CD14-positive monocyte (primary cell): ENCODE data around the gene ABCG4. TPM values are rescaled to one million over a fixed set of nuclear protein-coding genes. Genes with fewer than 3 reads are reported as not detected.

Experiments
- DNase-seq, 3 donors: peaks; one replicate each; pipeline ENCODE4 v3.0.0-alpha.2; 2011 to 2022
- H2AFZ ChIP-seq: 2 replicates; pipeline ENCODE4 v1.6.0; 2012; ENCODE audit warnings: mild to moderate bottlenecking, low read depth, low read length, inconsistent platforms; ENCODE audit not compliant: insufficient read depth, poor library complexity, severe bottlenecking
- H3K27ac ChIP-seq, 2 donors: 1 replicate in 1 of 2; 2 replicates in 1 of 2; pipeline ENCODE4 v1.5.1; 2012 to 2013; ENCODE audit warnings: low read length in 2 of 2, control low read depth in 1 of 2, inconsistent platforms in 1 of 2, low read depth in 1 of 2, mild to moderate bottlenecking in 1 of 2
- H3K27me3 ChIP-seq, 2 donors: one replicate each; pipeline versions ENCODE4 v1.6.0 to v1.6.1; 2011 to 2013; ENCODE audit warnings: low read length in 2 of 2; ENCODE audit not compliant: control insufficient read depth in 2 of 2, insufficient read depth in 2 of 2
- H3K36me3 ChIP-seq, 2 donors: replicated peaks in 1 of 2; 1 replicate in 1 of 2; 2 replicates in 1 of 2; pipeline versions ENCODE4 v1.5.1 to v1.6.1; 2012 to 2013; ENCODE audit warnings: low read length in 2 of 2, control low read depth in 1 of 2, inconsistent platforms in 1 of 2, mild to moderate bottlenecking in 1 of 2; ENCODE audit not compliant: insufficient read depth in 2 of 2, control insufficient read depth in 1 of 2
- H3K4me1 ChIP-seq, 2 donors: 1 replicate in 1 of 2; 2 replicates in 1 of 2; pipeline versions ENCODE4 v1.5.1 to v1.6.1; 2012 to 2013; ENCODE audit warnings: low read length in 2 of 2, control low read depth in 1 of 2, inconsistent platforms in 1 of 2, mild to moderate bottlenecking in 1 of 2, moderate library complexity in 1 of 2; ENCODE audit not compliant: insufficient read depth in 2 of 2, control insufficient read depth in 1 of 2
- H3K4me2 ChIP-seq: replicated peaks from 2 replicates; pipeline ENCODE3; 2012; ENCODE audit warnings: low read length, moderate library complexity, mild to moderate bottlenecking; ENCODE audit not compliant: poor library complexity, severe bottlenecking; ENCODE audit errors: extremely low read depth
- H3K4me3 ChIP-seq, 3 experiments: fragments of 200-600 bp in 1 of 3; sonication (generic) in 1 of 3; replicated peaks in 1 of 3; 1 replicate in 2 of 3; 2 replicates in 1 of 3; pipeline ENCODE4 v1.5.1; 2011 to 2013; ENCODE audit warnings: low read length in 3 of 3, mild to moderate bottlenecking in 3 of 3, control low read depth in 2 of 3, low read depth in 2 of 3, inconsistent platforms in 1 of 3, moderate library complexity in 1 of 3
- H3K79me2 ChIP-seq: 2 replicates; pipeline ENCODE4 v1.6.0; 2012; ENCODE audit warnings: mild to moderate bottlenecking, control low read depth, inconsistent platforms, low read length, moderate library complexity; ENCODE audit not compliant: insufficient read depth
- H3K9ac ChIP-seq: 2 replicates; pipeline ENCODE4 v1.6.0; 2017; ENCODE audit warnings: low read length, mild to moderate bottlenecking; ENCODE audit not compliant: insufficient read depth, poor library complexity, severe bottlenecking
- H3K9me3 ChIP-seq, 2 donors: replicated peaks in 1 of 2; 1 replicate in 1 of 2; 2 replicates in 1 of 2; pipeline versions ENCODE4 v1.5.1 to v1.6.1; 2012 to 2013; ENCODE audit warnings: low read length in 2 of 2, control low read depth in 1 of 2; ENCODE audit not compliant: control insufficient read depth in 1 of 2, insufficient read depth in 1 of 2
- H4K20me1 ChIP-seq: 2 replicates; pipeline ENCODE4 v1.6.0; 2012; ENCODE audit warnings: mild to moderate bottlenecking, low read length, control low read depth, moderate library complexity; ENCODE audit not compliant: insufficient read depth
- H3K27ac Mint-ChIP-seq, 7 donors: one replicate each; pipeline ENCODE4 v1.8.0; 2020; ENCODE audit warnings: mild to moderate bottlenecking in 7 of 7, mixed read lengths in 7 of 7, moderate library complexity in 6 of 7, inconsistent platforms in 2 of 7
- H3K27me3 Mint-ChIP-seq, 3 donors: one replicate each; pipeline ENCODE4 v1.8.0; 2021 to 2022; ENCODE audit warnings: low read depth in 3 of 3, mild to moderate bottlenecking in 3 of 3, mixed read lengths in 3 of 3, moderate library complexity in 3 of 3, inconsistent platforms in 1 of 3
- H3K36me3 Mint-ChIP-seq, 2 donors: one replicate each; pipeline ENCODE4 v1.8.0; 2020; ENCODE audit warnings: mixed read lengths in 2 of 2, inconsistent platforms in 1 of 2, mild to moderate bottlenecking in 1 of 2
- H3K4me1 Mint-ChIP-seq: one replicate; pipeline ENCODE4 v1.8.0; 2020; ENCODE audit warnings: mild to moderate bottlenecking, mixed read lengths
- H3K4me3 Mint-ChIP-seq, 2 donors: one replicate each; pipeline ENCODE4 v1.8.0; 2020; ENCODE audit warnings: mild to moderate bottlenecking in 2 of 2, mixed read lengths in 2 of 2, moderate library complexity in 1 of 2
- H3K9me3 Mint-ChIP-seq, 7 donors: one replicate each; pipeline ENCODE4 v1.8.0; 2020 to 2022; ENCODE audit warnings: mixed read lengths in 7 of 7, mild to moderate bottlenecking in 6 of 7, moderate library complexity in 6 of 7, inconsistent platforms in 2 of 7
- CTCF ChIP-seq: fragments of 200-600 bp; IDR thresholded peaks from one replicate; pipeline ENCODE4 v1.8.0; 2022; ENCODE audit warnings: antibody characterized with exemption, mild to moderate bottlenecking
- WGBS: methylation state at CpG from one replicate; pipeline ENCODE4 v1.1.5; 2013; ENCODE audit warnings: missing lambda C conversion rate; ENCODE audit not compliant: insufficient coverage; 5-methylcytosine and 5-hydroxymethylcytosine counted together
- intact Hi-C, 2 donors: fragments of 100-400 bp; cut with micrococcal nuclease; formaldehyde crosslinking; loops; one replicate each; pipeline versions ENCODE4 v1.15.0 to v1.15.1; 2023
- polyA plus RNA-seq, 3 donors: library from polyadenylated mRNA; depleted of rRNA in 1 of 3; unstranded in 2 of 3; stranded (reverse) in 1 of 3; fragments of 300-500 nt in 2 of 3; fragments of >200 nt in 1 of 3; fragmentation: Illumina TruSeq in 2 of 3; gene quantifications; 1 replicate in 2 of 3; 2 replicates in 1 of 3; pipeline ENCODE4 v1.2.3, GENCODE V29; 2012 to 2021

Gene ABCG4
- polyA plus RNA-seq, 3 donors, result 0.04 TPM; not detected in 2

- peak overlapping the region; percentile 89 to 96 (median 94) for H3K27ac Mint-ChIP-seq
- H3K4me1 ChIP-seq, result peaks cover 47 to 58% of the 10 kb centered on the region in 2 donors
- H3K9me3 Mint-ChIP-seq, result peaks cover 0 to 3% (median 0%) of the 10 kb centered on the region in 7 donors
Measured at GRCh38 chr11:119192111-119192510, 43.3 kb downstream of the ABCG4 start.

GRCh38 chr11:119193001-119193400, 44.1 kb downstream of the ABCG4 start:
- H3K27me3 Mint-ChIP-seq, result peaks cover 0 to 12% (median 8%) of the 10 kb centered on the region in 3 donors
- H4K20me1 ChIP-seq, result no peaks in the 10 kb centered on the region
- no peaks in the 10 kb centered on the region for H3K79me2 ChIP-seq
- no peaks in the 10 kb centered on the region for H3K9me3 ChIP-seq
- H3K27ac ChIP-seq, result peak overlapping the region; percentile 83 to 90
- peak overlapping the region; percentile 4 for H3K4me2 ChIP-seq
- H2AFZ ChIP-seq, result no peak overlapping the region
- H3K4me3 Mint-ChIP-seq, result no peak overlapping the region
- no peaks in the 10 kb centered on the region for H3K36me3 ChIP-seq
- H3K9ac ChIP-seq, result no peak overlapping the region
- WGBS, result 100% methylated on average over 1 of the region's 5 CpGs
- intact Hi-C loops, result loop anchor here (10.0 kb wide), 2 partner anchors 48 to 98 kb away; partner anchors contain the start of gene ABCG4 (in 2 of the 2)
- peak overlapping the region; percentile 89 to 96 (median 94) for H3K27ac Mint-ChIP-seq
- peaks cover 1 to 3% of the 10 kb centered on the region in 2 donors for H3K36me3 Mint-ChIP-seq
- peaks cover 66% of the 10 kb centered on the region for H3K4me1 Mint-ChIP-seq
- peaks cover 0 to 3% (median 0%) of the 10 kb centered on the region in 7 donors for H3K9me3 Mint-ChIP-seq
- TF ChIP-seq CTCF, result no peak
- H3K4me1 ChIP-seq, result peaks cover 49 to 62% of the 10 kb centered on the region in 2 donors
- DNase-seq, result no peak
- H3K4me3 ChIP-seq, result no peak overlapping the region
- H3K27me3 ChIP-seq, result no peaks in the 10 kb centered on the region

More at GRCh38 chr11:119192111-119192510, 43.3 kb downstream of the ABCG4 start:
- Histone ChIP-seq H3K9me3 (no peaks in the 10 kb centered on the region), H3K4me3 (no peak overlapping the region), H4K20me1 (no peaks in the 10 kb centered on the region), H3K27me3 (no peaks in the 10 kb centered on the region), H3K27ac (peak overlapping the region; percentile 83 to 90), H3K79me2 (no peaks in the 10 kb centered on the region), H3K9ac (peak overlapping the region; percentile 48), H3K4me2 (peak overlapping the region; percentile 4), H2AFZ (peak overlapping the region; percentile 7), H3K36me3 (no peaks in the 10 kb centered on the region)
- TF ChIP-seq CTCF, result no peak
- intact Hi-C loops, result loop anchor here (10.0 kb wide), 2 partner anchors 47 to 97 kb away; partner anchors contain the start of gene ABCG4 (in 2 of the 2)
- Mint-ChIP-seq H3K4me3 (peak overlapping the region in 1 of 2 donors; percentile 35), H3K27me3 (peaks cover 3 to 12% (median 8%) of the 10 kb centered on the region in 3 donors), H3K36me3 (peaks cover 1 to 3% of the 10 kb centered on the region in 2 donors), H3K4me1 (peaks cover 64% of the 10 kb centered on the region)
- WGBS, result 6% methylated on average over 2 of the region's 3 CpGs
- DNase-seq, result peak; percentile 77 to 90 (median 83)
